Keratinocyte (primary cell): ENCODE results near the gene MRPL38. TPM values are rescaled to one million over a fixed set of nuclear protein-coding genes. Genes with fewer than 3 reads are reported as not detected.
A peak's percentile ranks its signal among the peaks of the same experiment; 100 is the strongest.

Experiments used
- DNase-seq: peaks from one replicate; pipeline ENCODE4 v3.0.0-alpha.2; 2011; ENCODE audit warnings: low read depth, missing footprints, low spot score
- FAIRE-seq: peaks from 2 replicates; lab custom pipeline; 2011; peaks lifted over from hg19 to GRCh38; lab: Jason Lieb, UNC
- H2AFZ ChIP-seq: 2 replicates; pipeline ENCODE4 v1.6.0; 2012; ENCODE audit warnings: low read length, control low read depth, inconsistent platforms; ENCODE audit not compliant: control insufficient read depth
- H3K27ac ChIP-seq: 2 replicates; pipeline ENCODE4 v1.5.1; 2011; ENCODE audit warnings: low read length; ENCODE audit not compliant: control insufficient read depth, insufficient read depth
- H3K27me3 ChIP-seq: 3 replicates; pipeline ENCODE4 v1.6.0; 2011; ENCODE audit warnings: low read length; ENCODE audit not compliant: control insufficient read depth, insufficient read depth; ENCODE audit errors: extremely low read depth
- H3K36me3 ChIP-seq, 2 experiments: 2 replicates in 1 of 2; 3 replicates in 1 of 2; pipeline ENCODE4 v1.5.1; 2011; ENCODE audit warnings: low read length in 2 of 2, mild to moderate bottlenecking in 1 of 2; ENCODE audit not compliant: control insufficient read depth in 2 of 2, insufficient read depth in 2 of 2; ENCODE audit errors: extremely low read depth in 1 of 2
- H3K4me1 ChIP-seq: 3 replicates; pipeline ENCODE4 v1.5.1; 2011; ENCODE audit warnings: low read length; ENCODE audit not compliant: control insufficient read depth, insufficient read depth; ENCODE audit errors: extremely low read depth
- H3K4me2 ChIP-seq: 3 replicates; pipeline ENCODE4 v1.6.0; 2011; ENCODE audit warnings: low read depth, low read length; ENCODE audit not compliant: control insufficient read depth, insufficient read depth; ENCODE audit errors: extremely low read depth
- H3K4me3 ChIP-seq, 3 experiments: fragments of 200-600 bp in 1 of 3; sonication (generic) in 1 of 3; 2 replicates in 2 of 3; 3 replicates in 1 of 3; pipeline ENCODE4 v1.5.1; 2011 to 2016; ENCODE audit warnings: low read length in 3 of 3, mild to moderate bottlenecking in 3 of 3, control low read depth in 2 of 3, inconsistent platforms in 1 of 3, low read depth in 1 of 3, mixed read lengths in 1 of 3, mixed run types in 1 of 3, moderate library complexity in 1 of 3; ENCODE audit not compliant: control insufficient read depth in 2 of 3, insufficient read depth in 2 of 3; ENCODE audit errors: extremely low read depth in 1 of 3
- H3K79me2 ChIP-seq: 2 replicates; pipeline ENCODE4 v1.6.0; 2012; ENCODE audit warnings: low read length; ENCODE audit not compliant: control insufficient read depth, insufficient read depth
- H3K9ac ChIP-seq: 3 replicates; pipeline ENCODE4 v1.6.0; 2011; ENCODE audit warnings: low read length; ENCODE audit not compliant: control insufficient read depth, insufficient read depth; ENCODE audit errors: extremely low read depth
- H3K9me1 ChIP-seq: 3 replicates; pipeline ENCODE4 v1.6.0; 2011; ENCODE audit warnings: low read length; ENCODE audit not compliant: control insufficient read depth, insufficient read depth; ENCODE audit errors: extremely low read depth
- H3K9me3 ChIP-seq: 2 replicates; pipeline ENCODE4 v1.5.1; 2012; ENCODE audit warnings: low read depth, low read length; ENCODE audit not compliant: control insufficient read depth
- H4K20me1 ChIP-seq: 3 replicates; pipeline ENCODE4 v1.6.0; 2011; ENCODE audit warnings: low read length; ENCODE audit not compliant: control insufficient read depth, insufficient read depth; ENCODE audit errors: extremely low read depth
- CTCF ChIP-seq, 3 experiments: IDR thresholded peaks in 1 of 3; conservative IDR thresholded peaks in 1 of 3; optimal IDR thresholded peaks in 1 of 3; 2 replicates in 2 of 3; 3 replicates in 1 of 3; pipeline versions ENCODE3 to v1.5.1; 2011; ENCODE audit warnings: low read length in 3 of 3, mild to moderate bottlenecking in 3 of 3, moderate library complexity in 2 of 3, control low read depth in 1 of 3, inconsistent platforms in 1 of 3; ENCODE audit not compliant: insufficient read depth in 2 of 3; ENCODE audit errors: extremely low read depth in 1 of 3
- EZH2 ChIP-seq: IDR thresholded peaks from one replicate; pipeline ENCODE4 v1.6.1; 2012; ENCODE audit warnings: inconsistent platforms, mild to moderate bottlenecking, low read length, moderate library complexity
- dilution Hi-C: fragments of 300-500 bp; cut with MboI; formaldehyde crosslinking; loops from one replicate; pipeline ENCODE4 v1.7.0; 2020; ENCODE audit warnings: low sequenced_read_pairs; ENCODE audit not compliant: extremely low pct_ligation_motif_present
- polyA minus RNA-seq, 3 experiments: library from RNA; depleted of rRNA, polyadenylated mRNA; stranded (reverse); fragments of >200 nt; gene quantifications; 1 replicate in 1 of 3; 2 replicates in 1 of 3; 3 replicates in 1 of 3; pipeline ENCODE4 v1.2.3, GENCODE V29; 2011
- polyA plus RNA-seq, 5 experiments: library from polyadenylated mRNA; depleted of rRNA in 3 of 5; stranded (reverse) in 3 of 5; stranded (forward) in 1 of 5; unstranded in 1 of 5; fragments of >200 nt; gene quantifications; 1 replicate in 1 of 5; 2 replicates in 3 of 5; 3 replicates in 1 of 5; pipeline versions ENCODE4 v1.2.1 to v1.2.3, GENCODE V29; 2011 to 2012; ENCODE audit warnings: missing spikeins in 2 of 5, low read depth in 1 of 5, low replicate concordance in 1 of 5

MRPL38 gene
- polyA plus RNA-seq: 25.2 to 33.8 TPM (median 30.0 TPM) in 3 replicates
- polyA plus RNA-seq (2011; ENCODE audit: low read depth): 55.2 TPM
- polyA plus RNA-seq (2011; cell fraction: cytosol; rRNA removed): 15.3 and 25.6 TPM in 2 replicates
- 45.2 and 60.9 TPM in 2 replicates for polyA plus RNA-seq (2011; cell fraction: nucleus; rRNA removed)
- 34.2 and 40.5 TPM in 2 replicates for polyA plus RNA-seq (2012; ENCODE audit: low replicate concordance)
- 9.3 to 94.3 TPM (median 20.0 TPM) in 3 replicates for polyA minus RNA-seq
- 80.8 TPM for polyA minus RNA-seq (2011; cell fraction: cytosol; rRNA and poly(A)+ RNA removed)
- 17.9 and 24.0 TPM in 2 replicates for polyA minus RNA-seq (2011; cell fraction: nucleus; rRNA and poly(A)+ RNA removed)

GRCh38 chr17:75904749-75905521, at the start of gene MRPL38:
Gene MRPL38 (minus strand): TSS chr17:75904884. CDS start chr17:75904875, 9 bp downstream.
- H4K20me1 ChIP-seq: no peaks in the 10 kb centered on the region
- peak within 1 kb of the TSS; percentile 77 for H2AFZ ChIP-seq
- H3K9ac ChIP-seq: peak within 1 kb of the TSS; percentile 81
- no peaks in the 10 kb centered on the region for H3K27me3 ChIP-seq
- H3K27ac ChIP-seq: peak within 1 kb of the TSS; percentile 58
- H3K4me2 ChIP-seq: peak within 1 kb of the TSS; percentile 96
- dilution Hi-C loops: no loop called here
- peaks cover 8% of the 10 kb centered on the region for H3K79me2 ChIP-seq
- no peaks in the 10 kb centered on the region for H3K9me3 ChIP-seq
- DNase-seq: no peak
- peak within 1 kb of the TSS; percentile 82 to 85 (median 82) for H3K4me3 ChIP-seq
- peaks cover 6 to 11% of the 10 kb centered on the region in 2 experiments for H3K36me3 ChIP-seq
- H3K9me1 ChIP-seq: no peaks in the 10 kb centered on the region
- TF ChIP-seq EZH2: no peak
- peak; percentile 72 to 94 (median 93) for TF ChIP-seq CTCF (optimal IDR thresholded peaks at IDR 0.05 in 1 of 3, IDR thresholded peaks at IDR 0.05 in 1 of 3, conservative IDR thresholded peaks at IDR 0.05 in 1 of 3; ENCODE audit: extremely low read depth in 1 of 3, insufficient read depth in 2 of 3, low read length in 3 of 3)
- no peak for FAIRE-seq
- peaks cover 20% of the 10 kb centered on the region for H3K4me1 ChIP-seq

GRCh38 chr17:75950855-75951554, 46.3 kb upstream of the MRPL38 start:
- Histone ChIP-seq H3K4me1 (no peaks in the 10 kb centered on the region), H4K20me1 (no peaks in the 10 kb centered on the region), H3K27me3 (no peaks in the 10 kb centered on the region), H3K36me3 (peaks cover 20 to 34% of the 10 kb centered on the region in 2 experiments), H3K9me3 (no peaks in the 10 kb centered on the region), H3K27ac (no peak overlapping the region), H3K79me2 (no peaks in the 10 kb centered on the region), H3K9ac (no peak overlapping the region), H3K4me2 (no peak overlapping the region), H3K4me3 (no peak overlapping the region), H2AFZ (no peak overlapping the region), H3K9me1 (no peaks in the 10 kb centered on the region)
- TF ChIP-seq CTCF (optimal IDR thresholded peaks at IDR 0.05 in 1 of 3, IDR thresholded peaks at IDR 0.05 in 1 of 3, conservative IDR thresholded peaks at IDR 0.05 in 1 of 3; ENCODE audit: extremely low read depth in 1 of 3, insufficient read depth in 2 of 3, low read length in 3 of 3) (no peak), EZH2 (no peak)
- dilution Hi-C loops: no loop called here
- DNase-seq (no peak), FAIRE-seq (no peak)
